ENCODE measurements around the gene BLMH.

Gene BLMH

DNA sequence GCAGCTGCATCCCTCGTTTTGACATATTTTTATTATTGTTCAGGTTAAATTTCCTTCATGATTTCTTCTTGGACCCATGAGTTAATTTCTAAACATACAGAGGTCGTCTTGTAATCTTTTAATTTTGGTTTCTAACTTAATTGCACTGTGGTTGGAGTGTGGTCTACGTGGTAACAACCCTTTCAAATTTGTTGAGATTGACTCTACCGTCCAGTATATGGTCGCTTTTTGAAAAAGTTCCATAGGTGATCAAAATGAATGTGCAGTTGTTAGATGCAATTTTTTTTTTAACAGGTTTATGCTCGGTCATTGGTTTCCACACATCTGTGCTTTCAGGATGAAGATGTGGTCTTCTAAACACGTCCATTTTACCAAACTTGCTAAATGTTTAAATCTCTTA, 45.3 kb downstream of the BLMH start:
- DNase-seq = no peak

DNA sequence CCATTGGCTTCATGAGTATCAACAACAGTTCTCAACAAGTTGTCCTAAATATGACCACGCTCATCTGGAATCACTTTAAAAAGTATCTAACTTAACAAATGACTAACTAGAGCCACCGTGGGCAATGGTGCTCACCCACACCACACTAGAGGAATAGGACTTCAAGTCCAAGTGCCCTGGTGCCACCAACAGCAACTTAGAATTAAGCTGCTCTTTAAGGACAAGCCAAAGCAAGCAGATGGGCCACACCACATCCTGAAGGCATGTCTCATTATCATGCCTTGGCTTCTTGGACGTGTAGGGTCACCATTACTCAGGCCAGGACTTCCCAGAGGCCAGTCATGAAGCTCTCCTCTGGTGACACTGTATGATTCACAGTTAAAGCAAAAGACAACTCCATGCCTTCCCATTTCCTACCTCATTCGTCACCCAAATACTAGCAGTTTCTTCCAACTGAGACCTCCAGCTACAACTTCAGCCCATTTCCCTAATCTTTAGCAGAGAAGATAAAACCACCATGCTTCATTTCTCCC, 46.8 kb downstream of the BLMH start:
- peak; percentile 40 to 78 (median 55) for DNase-seq

DNA sequence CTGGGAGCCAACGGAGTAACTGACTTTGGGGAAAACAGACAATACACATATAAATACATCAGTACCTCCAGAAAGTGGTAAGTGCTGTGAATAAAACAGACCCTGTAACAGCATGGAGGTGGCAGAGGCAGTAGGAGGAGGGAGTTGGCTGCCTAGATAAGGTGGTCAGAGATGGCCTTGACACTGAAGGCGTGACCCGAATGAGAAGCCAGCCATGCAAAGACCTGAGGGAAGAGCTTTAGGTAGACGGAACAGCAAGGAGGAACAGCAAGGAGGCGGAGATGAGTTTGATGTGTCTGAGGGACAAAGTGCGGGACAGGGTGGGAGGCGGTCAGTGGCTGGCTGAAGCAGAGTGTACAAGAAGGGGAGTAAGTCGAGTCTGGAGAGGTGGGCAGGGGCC, 48.2 kb downstream of the BLMH start:
- no peak for DNase-seq

DNA sequence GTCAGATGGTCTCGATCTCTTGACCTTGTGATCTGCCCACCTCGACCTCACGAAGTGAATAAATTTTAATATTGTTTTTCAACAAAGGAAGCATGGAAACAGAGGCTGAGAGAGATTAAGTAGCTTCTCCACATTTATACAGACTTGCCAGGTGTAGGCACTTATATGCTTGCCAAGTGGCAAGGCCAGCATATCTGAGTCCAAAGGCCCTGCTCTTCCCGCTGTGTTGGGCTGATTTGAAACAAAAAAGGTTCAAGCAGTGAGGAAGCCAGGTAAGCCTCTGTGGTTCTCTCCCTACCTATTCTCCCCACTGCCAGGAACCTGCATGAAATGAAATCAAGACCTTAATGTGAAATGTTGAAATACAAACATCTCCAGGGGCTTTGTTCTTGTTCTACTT, 48.7 kb downstream of the BLMH start:
- no peak for DNase-seq

DNA sequence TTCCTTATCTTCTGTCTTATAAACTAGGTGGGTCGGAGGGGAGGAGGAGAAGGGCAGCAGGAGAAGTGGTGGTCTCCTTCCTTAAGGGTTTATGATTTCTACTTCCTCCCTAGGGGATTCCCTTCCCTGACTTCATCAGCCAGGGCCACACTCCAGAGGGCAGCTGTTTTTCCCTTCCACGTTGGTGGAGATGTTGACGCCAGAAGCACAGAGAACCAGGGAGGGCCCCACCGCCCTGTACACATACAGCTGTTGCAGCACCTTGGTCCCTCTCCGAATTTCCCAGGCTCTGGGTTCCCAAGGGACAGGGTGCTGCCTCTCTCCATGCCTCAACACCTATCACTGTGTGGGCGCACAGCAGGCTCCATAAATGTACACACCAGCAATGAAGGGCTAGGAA, 50.7 kb downstream of the BLMH start:
- no peak for DNase-seq

DNA sequence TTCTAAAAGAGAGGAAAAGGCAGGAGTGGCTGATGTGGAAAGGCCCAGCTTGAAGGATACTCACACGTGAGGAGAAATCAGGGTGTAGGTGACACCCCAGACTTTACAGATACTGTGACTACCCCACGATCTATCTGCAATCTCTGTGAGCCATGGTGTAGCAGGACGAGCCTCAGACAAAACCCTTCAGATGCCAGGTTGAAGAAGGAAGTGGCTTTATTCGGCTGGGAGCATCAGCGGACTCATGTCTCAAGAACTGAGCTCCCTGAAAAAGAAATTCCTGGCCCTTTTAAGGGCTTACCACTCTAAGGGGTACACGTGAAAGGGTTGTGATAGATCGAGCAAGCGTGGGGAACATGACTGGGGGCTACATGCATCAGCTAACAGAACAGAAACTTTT, 51.6 kb downstream of the BLMH start:
- DNase-seq = no peak

DNA sequence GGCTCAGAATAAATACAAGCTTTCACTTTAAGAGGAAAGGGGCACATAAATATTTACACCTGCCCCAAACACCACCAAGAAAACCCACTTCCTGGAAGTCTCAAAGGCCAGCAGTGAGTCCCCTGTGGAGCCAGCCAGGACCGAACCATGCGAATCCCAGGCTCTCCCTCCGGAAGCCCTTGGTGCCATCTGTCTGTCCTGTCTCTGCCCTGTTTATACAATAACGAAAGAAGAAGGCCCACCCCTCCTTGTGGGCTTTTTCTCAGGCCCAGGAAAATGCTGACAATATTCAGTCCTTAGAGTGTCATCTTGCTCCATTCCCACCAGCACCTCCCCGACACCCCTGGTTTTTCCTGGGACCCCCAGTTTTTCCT, 52.7 kb downstream of the BLMH start:
- DNase-seq = no peak

DNA sequence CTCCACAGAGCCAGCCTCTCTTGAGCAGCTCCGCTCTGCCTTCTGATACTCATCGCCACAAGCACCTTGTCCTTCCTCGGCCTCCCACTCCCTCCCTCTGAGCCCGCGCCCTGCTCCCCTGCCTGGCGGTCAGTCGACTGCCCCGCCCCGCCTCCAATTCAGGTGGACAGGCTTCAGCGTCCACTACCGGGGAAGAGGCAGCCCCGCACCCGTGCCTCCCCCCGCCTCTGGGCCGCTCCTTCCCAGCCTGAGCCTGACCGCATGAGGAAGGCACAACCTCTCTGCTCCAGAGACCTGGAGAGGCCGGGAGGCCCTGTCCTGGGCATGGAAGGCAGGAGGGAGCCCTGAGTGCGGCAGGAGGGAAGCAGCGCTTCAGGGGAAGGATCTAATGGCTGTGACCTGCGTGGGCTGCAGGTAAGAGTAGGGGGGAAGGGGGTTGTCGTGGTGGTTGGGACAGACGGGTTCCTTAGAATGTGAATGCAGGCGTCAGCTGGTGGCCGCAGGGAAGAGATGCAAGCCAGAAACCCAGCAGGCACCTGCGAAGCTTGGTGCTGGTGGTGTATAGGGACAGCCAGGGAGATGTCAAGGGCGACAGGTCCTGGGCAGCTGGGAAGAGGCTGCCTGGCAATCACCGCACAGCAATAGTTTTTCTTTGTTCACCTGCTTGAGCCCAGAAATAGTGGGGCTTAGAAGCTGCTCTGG, 53.2 kb downstream of the BLMH start:
- no peak for DNase-seq

DNA sequence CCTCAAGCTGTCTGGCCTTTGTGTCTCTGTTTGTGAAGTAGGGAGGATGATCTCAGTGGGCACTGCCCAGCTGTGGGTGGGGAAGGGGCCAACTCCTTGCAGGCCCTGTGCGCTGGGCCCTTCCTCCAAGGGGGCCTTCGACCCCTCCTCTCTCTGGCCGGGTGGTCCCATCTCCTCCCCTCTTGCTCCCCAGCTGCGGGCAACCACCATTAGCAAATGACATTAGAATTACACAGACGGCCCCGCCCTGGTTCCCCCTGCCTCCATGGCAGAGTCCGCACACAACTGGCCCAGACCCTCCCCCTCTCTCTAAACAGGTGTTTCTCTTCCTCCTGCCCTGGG, 53.8 kb downstream of the BLMH start:
- no peak for DNase-seq

DNA sequence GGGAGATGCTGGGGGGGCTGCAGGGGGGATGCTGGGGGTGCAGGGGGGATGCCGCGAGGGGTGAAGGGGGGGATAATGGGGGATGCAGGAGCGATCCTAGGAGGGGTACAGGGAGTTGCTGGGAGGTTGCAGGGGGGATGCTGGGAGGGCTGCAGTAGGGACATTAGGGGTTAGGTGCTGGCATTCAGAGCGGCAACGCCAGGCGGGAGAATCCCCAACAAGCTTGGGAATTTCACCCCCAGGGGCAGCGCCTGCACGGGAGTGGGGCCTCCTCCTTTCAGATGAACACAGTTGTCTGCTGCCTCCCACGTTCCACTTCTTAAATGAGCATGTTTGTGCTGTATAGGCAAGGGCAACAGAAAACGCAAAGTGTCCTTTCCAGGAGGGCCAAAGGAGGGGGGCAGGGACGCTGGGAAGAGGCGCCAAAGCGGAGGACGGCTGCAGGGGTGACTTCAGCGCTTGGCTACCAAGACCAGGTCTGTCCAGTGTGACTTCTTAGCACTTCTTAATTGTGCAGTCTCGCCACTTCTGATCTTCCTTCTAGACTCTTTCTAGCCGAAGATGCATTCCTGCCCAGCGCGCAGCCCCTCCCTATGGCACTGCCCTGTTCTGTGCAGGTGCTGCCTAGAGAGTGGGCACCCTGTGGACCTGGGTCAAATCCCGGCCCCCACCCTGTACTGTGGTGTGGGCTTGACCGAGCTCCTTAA, 54.3 kb downstream of the BLMH start:
- no peak for DNase-seq

DNA sequence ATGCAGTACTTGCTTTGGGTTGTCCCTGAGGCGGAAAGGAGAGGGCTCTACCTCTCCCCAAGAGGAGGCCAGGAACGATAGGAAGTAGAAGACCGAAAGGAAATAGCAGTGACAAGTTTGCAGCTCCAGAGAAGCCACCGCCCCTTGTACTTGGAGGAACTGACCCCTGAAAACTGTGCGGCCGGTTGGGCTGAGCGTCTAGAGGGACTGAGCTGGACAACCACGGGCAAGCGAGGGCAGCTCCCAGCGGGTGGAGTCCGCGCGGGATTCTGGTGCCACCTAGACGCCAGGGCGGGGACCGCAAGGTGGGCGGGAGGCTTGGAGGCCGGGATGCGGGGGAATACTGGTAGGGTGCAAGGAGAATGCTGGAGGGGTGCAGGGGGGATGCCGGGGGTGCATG, 55.0 kb downstream of the BLMH start:
- peak; percentile 52 to 77 (median 65) for DNase-seq

DNA sequence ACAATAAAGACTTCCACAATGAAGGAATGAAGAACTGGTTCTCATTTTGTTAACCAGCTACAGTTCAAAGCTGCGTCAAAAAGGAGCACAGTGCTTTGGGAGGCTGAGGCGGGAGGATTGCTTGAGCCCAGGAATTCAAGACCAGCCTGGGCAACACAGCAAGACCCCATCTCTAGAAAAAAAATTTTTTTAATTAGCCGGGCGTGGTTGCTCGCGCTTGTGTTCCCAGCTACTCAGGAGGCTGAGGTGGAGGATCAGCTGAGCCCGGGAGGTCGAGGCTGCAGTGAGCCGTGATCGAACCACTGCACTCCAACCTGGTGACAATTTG, 55.5 kb downstream of the BLMH start:
- no peak for DNase-seq

DNA sequence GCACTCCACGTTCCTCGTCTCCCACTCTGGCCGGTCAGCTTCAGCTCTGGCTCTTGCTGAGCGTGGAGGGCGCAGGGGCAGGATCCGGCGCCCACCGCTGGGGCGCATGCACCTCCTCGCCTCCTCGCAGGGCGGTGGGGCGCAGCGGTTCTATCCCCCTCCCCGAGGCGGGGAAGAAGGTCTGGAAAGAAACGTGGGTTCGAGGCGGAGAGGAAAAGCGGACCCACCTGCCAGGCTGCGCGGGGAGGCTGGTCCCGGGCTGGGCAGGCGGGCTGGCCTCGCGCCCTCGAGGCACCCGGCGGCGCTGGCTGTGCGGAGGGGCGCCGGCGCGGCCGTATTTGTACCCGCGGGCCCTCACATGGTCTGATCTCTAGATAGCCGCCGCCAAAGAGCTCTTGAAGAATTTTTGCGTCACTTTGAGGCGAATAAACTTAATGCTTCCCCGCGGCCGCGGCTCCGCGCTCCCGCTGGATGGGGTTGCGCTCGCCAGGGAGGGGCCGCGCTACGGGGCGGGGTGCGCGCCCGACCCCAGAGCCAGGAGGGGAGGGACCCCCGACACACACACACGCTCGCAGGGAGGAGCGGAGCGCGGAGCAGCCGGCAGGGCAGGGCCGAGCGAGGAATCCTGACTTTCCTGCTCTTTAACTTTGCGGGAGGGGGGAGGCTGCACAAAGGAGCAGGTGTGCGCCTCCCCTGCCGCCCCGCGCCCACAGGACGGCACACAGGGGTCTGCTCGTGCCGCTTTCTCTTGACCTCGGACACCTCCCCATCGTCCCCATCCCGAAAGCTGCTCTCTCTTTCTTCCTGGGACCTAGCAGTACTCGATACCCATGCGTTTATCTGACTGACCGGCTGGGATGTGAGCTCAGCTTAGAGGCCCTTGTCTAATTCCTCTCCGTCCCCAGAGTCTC, 56.1 kb downstream of the BLMH start, which contains the start of gene SLC6A4:
Gene SLC6A4, minus strand, starts transcription at position 312 of the 911 bp plus-strand sequence. CDS start 13,739 bp downstream, outside the sequence.
- DNase-seq = peak in 2 of 3 donors; percentile 18 to 22

DNA sequence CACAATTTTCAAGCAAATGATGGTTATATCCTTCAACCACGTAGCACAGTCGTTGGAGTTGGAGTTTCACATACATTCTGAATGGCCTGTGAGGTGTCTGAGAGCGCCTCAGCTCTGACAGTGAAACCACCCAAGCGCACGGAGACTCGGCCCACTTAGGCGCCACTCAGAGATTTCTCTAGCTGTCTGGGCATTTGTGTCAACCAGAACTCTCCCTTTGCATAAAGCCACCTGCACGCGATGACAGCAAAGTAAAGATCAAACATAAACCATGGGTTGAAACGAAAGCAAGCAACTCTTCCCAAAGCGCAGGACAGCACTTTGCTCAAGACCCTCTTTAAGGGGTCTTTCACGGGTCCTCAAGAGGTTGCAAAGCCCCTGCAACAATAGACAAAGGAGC, 56.8 kb downstream of the BLMH start:
- DNase-seq = no peak

DNA sequence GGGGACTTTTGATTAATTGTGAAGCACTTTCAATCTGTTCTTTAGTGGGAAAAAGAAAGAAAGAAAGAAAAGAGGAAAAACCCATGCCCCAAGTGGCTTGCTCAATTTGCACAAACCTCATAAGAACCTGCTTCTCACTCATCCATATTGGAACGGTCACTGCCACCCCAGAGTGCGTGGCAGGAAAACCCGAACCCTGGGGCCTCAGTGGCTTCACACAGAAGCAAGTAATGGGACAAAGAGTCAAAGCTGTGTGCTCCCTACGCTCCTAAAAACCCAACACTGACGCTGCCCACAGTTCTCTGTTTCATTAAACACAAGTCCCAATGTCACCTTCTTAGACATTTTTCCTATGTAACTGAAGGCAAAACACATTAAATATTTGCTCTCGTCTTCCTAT, 57.4 kb downstream of the BLMH start:
- DNase-seq = no peak

DNA sequence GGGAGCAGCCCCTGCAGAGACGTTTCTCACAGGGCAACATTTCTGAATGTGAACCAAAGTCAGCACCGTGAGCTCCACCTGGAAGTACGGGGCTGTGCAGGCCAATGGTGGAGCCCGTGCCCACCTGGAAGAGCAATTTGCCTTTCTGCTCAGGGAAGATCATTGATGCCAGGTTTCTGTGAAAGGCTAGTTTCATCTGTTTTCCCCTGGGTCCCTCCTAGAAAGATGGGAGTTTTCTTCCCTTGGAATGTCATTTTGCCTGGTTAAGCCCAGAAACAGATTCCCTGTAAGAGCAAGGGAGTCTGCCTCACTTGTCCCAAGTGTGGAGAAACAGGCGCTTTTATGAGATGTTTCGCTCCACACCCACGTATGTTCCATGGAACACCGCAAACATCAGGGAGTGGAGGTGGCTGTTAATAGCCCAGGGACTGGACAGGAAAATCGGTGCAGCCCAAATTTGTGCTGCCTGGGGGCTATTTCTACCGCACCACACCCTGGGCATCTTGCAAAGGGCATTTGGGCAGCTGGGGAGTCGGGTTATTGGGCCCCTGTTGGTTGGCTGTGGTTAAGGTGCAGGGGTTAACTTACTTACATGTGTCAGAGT, 58.8 kb downstream of the BLMH start:
- DNase-seq = no peak

DNA sequence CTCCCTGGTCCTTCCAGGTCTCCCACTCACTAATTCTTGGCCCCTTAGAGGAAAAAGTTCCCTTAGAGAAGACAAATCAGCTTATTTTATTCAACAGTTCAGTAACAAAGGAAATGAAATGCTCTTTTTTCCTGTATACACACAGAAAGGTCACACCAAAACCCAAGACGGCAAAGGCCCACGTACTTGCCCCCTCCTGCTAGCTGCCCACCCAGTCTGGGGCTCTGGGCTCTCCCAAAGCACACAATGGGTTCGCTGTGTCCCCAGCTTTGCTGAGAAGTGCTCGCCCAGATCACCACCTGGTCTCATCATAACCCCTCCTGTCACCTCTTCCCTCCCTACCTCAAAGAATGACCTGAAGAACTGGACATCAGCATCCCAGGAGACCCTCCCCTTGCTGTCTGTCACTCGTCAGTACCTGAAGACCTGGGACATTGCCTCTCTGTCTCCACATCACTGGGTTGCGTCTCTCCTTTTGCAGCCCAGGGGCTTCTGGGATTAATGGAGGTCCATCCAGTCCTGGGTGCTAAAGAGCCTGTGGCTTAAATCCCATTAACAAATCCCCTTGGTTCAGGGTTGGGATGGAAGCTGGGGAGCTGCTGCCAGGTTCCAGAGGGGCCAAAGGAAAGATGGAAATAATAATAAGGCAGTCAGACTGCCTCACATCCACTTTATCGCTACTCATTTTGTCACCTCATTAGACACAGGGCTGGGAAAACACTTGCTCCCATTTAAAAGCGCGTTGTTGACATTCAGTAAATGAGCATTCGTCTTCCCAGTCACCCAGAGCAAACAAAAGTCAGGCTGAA, 59.5 kb downstream of the BLMH start:
- no peak for DNase-seq

DNA sequence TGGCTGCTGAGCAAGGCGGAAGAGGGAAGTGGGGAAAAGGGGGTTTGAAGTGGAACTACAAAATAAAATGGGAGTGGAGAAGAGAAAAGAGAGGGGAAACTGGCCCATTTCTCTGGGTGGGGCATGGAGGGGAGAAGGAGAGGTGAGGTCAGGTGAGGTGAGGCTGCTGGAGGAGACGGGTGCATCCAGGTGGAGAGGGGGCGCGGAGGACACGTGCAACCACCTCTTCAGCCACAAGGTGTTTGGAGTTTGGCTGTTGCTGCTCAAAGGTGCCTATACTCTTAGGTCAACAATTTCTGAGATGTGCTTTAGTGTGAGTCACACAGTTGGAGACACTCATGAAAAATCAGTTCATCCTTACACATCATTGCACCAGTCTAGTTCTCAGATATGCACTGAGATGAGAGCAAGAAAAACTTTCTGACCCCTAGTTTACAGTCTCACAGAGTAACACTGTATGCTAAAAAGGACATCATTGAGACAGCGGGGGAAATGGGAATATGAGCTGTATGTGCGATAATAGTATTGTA, 61.1 kb downstream of the BLMH start:
- DNase-seq = no peak

DNA sequence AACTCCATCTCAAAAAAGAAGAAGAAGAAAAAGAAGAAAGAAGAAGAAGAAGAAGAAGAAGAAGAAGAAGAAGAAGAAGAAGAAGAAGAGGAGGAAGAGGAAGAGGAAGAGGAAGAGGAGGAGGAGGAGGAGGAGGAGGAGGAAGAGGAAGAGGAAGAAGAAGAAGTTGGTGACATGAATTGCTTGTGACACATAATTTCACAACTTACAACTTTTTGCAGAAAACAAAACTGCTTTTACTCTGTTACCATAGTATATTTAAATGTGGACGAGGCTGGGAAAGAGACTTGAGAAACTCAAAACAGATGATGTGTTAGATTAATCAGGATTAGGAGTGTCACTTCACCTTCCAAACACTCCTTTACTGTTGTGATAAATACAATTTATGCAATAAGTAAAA, 61.7 kb downstream of the BLMH start:
- peak; percentile 44 to 80 (median 72) for DNase-seq

DNA sequence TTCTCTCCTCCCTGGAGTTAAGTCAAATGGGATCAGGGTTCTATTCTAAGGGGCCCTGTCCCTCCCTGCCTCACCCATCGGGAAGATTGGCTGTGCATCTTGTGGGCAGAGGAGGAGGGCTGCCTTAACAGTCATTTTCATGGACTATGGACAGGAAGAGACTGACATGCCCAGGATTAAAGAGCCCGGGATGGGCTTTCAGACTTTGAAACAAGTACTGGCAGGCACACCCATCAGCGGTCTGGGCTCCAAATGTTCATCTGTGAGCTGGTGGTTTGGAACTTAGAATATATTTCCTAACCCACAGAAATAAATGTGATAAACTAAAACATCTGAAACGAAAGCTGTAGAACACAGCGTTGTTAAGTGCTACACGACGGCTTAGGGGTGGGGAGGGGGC, 62.7 kb downstream of the BLMH start:
- no peak for DNase-seq

DNA sequence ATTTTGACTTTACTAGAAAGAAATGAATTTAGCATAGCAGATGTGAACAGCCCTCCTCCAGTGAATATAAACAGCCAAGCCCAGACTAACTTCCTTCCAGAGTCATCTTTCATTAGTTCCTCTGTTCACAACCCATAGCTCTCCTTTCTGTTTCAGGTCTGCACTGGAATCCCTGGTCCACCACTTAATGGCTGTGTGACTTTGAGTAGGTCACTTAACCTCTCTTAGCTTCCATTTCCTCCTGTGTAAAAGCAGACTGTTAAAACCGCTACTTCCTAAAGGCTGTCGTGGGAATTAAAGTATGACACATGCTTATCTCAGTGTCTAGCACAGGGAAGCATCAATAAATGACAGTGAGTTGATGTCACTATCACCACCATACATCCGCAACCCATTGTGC, 63.7 kb downstream of the BLMH start:
- peak in 2 of 3 donors; percentile 15 to 21 for DNase-seq

DNA sequence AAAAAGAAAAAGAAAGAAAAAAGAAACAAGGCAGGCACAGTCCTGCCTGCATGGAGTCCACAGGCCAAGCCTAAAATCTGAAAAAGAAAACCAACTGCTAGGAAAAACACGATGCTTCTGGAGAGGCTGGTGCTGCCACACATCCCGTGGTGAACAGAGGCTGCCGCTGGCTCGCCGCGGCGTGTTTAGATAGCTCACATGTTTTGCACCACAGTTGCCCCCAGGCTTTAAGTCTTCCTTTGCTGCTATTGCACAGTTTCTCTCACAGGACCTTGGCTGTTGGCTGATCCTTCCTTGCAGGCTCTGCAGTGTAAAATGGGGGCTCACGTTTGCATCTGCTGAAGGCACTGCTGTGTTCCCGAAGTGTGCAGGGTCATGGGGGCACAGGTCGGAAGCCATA, 64.9 kb downstream of the BLMH start:
- no peak for DNase-seq
